Fibroblast of peridontal ligament (primary cell): ENCODE results near the gene TMEM238.

Experiments used
- DNase-seq: peaks from one replicate; pipeline ENCODE4 v3.0.0-alpha.2; 2010; ENCODE audit errors: extremely low read depth

The TMEM238 gene

DNA sequence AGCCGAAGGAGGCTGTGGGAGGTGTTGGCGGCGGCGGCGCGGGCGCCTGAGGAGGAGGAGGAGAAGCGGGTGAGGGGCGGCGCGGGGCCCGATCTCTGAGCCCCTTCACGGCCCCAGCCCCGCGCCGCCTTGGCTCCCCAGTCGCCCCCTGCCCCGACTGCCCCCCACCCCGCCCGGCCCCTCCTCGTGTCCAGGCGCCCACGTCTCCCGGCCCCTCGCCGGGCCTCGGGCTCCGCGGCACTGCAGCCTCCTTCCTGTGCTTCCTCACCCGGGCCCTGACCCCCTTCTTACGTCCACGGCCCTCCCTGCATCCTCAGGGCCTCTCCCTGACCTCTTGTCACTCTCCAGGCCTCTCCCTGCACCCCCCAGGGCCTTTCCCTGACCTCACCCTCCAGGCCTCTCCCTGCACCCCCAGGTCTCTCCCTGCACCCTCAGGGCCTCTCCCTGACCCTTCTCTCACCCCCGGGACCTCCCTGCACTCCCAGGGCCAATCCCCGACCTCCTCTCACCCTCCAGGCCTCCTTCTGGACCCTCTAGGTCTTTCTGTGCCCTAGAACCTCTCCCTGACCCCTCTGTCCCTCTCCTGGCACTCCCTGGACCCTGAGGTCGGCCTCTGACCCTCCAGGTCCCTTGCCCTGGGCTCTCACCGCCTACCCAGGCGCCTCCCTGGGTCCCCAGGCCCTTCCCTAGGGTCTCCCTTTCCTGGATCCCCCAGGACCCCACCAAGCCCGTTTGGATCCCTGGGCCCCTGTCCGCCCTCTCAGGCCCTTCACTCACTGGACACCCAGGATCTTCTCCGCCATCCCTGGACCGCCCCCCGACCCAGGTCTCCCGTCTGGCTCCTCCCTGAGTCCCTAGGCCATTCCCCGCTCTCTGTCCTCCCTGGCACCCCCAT lies 44.0 kb downstream of the TMEM238 start:
- DNase-seq, result no peak

DNA sequence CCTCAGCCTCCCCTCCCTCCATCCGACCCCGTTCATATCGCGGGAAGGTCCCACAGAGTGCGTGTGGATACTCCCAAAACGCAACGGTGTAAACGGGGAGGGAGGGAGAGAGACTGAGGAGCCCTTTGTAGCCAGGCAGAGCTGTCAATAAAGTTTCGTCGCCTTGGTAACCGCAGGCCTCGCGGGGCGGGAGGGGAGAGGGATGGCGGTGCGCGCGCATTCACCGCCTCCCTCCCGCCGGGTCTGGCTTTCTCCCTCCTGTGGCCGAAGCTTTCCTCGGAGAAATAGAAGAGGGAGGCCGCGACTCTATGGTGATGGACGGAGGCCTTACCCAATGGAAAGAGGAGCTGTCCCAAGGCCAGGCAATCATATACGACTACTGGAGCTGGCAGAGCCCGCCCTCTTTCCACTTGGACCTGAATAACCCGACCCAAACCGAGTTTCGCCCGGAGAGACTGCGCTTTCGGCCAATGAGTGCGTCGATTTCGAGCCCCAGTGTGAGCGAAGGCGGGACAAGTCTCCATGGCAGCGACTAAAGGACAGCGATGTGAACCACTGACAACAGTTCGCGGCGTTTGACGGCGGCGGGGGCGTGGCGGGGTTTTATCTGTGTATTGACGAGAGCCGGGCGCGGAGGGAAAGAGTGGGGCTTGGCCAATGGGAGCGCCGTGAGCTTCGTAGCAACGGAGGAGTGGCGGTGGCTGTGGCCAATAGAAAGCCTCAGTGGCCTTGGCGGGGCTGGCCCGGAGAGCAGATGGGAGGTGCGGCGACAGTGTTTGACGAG lies 44.8 kb downstream of the TMEM238 start, which contains the start of gene KMT5C:
KMT5C (plus strand) TSS at position 772 of the 784 bp plus-strand sequence. CDS start 2,061 bp downstream, outside the sequence.
- peak; percentile 100 for DNase-seq

DNA sequence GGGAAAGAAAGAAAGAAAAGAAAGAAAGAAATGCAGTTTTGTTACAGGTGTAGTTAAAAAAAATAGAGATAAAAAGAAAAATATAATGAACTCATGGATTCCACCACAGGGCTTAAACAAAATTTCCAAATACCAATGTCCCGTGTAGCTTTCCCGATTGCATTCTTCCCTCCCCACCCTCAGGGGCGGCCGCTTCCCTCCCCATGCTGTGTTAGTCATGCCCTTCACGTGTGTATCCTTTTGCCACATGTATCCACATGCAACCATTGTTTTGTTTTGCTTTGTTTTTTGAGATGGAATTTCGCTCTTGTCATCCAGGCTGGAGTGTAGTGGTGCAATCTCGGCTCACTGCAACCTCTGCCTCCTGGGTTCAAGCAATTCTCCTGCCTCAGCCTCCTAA lies 48.0 kb downstream of the TMEM238 start:
- peak; percentile 27 for DNase-seq

DNA sequence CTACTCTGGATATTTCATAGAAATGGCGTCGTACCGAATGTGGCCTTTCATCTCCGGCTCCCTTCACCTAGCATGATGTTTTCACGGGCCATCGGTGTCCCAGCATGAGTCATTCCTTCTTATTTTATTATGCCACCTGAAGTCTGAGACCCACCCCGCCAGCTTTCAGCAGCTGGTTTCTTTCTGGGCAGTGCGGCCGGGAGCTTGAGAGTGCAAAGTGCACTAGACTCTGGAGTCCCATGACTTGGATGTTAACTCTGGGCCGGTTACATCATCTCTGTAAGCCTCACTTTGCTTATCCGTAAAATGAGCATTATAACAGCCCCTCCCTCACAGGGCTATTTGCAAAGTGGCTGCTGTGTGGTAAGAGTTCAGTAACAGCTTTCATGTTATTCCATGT lies 50.2 kb downstream of the TMEM238 start:
- no peak for DNase-seq

DNA sequence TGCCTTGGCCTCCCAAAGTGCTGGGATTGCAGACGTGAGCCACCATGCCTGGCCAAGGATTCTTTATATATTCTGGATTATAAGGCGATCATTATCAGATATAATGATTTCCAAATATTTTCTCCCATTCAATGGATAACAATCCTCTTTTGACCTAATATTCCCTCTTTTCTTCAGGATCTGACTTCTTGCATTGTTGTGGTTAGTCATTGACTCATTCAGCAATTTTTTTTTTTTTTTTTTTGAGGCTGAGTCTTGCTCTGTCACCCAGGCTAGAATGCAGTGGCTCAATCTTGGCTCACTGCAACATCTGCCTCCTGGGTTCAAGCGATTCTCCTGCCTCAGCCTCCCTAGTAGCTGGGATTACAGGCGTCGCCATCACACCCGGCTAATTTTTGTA lies 54.3 kb downstream of the TMEM238 start:
- DNase-seq, result peak; percentile 29
